Adipocyte (in vitro differentiated cells): Measurements from ENCODE around the gene KRTAP9-8.

Source experiments
- DNase-seq: peaks from one replicate; pipeline ENCODE4 v3.0.0-alpha.2; 2015; ENCODE audit warnings: low read depth
- H3K27me3 ChIP-seq: replicated peaks from 2 replicates; pipeline ENCODE4 v1.7.0; 2013; ENCODE audit warnings: mild to moderate bottlenecking, low read length, moderate library complexity; ENCODE audit not compliant: control insufficient read depth, insufficient read depth
- H3K36me3 ChIP-seq: 2 replicates; pipeline ENCODE4 v1.7.0; 2013; ENCODE audit warnings: low read length, mild to moderate bottlenecking, moderate library complexity; ENCODE audit not compliant: control insufficient read depth, insufficient read depth, severe bottlenecking
- H3K4me1 ChIP-seq: 2 replicates; pipeline ENCODE4 v1.7.0; 2013; ENCODE audit warnings: mild to moderate bottlenecking, low read length, moderate library complexity; ENCODE audit not compliant: control insufficient read depth, insufficient read depth
- H3K4me3 ChIP-seq: 2 replicates; pipeline ENCODE4 v1.7.0; 2013; ENCODE audit warnings: mild to moderate bottlenecking, low read length, moderate library complexity
- H3K9ac ChIP-seq: 2 replicates; pipeline ENCODE4 v1.7.0; 2013; ENCODE audit warnings: mild to moderate bottlenecking, low read length, moderate library complexity
- H3K9me3 ChIP-seq: 2 replicates; pipeline ENCODE4 v1.7.0; 2013; ENCODE audit warnings: mild to moderate bottlenecking, low read length, moderate library complexity; ENCODE audit not compliant: control insufficient read depth

Gene KRTAP9-8

GRCh38 chr17:41287050-41287449, 49.3 kb downstream of the KRTAP9-8 start:
- no peak overlapping the region for H3K9ac ChIP-seq
- H3K9me3 ChIP-seq = no peaks in the 10 kb centered on the region
- DNase-seq = no peak
- no peak overlapping the region for H3K4me3 ChIP-seq
- peaks cover 2% of the 10 kb centered on the region for H3K27me3 ChIP-seq
- no peaks in the 10 kb centered on the region for H3K36me3 ChIP-seq
- H3K4me1 ChIP-seq = peaks cover 6% of the 10 kb centered on the region
